Pancreas (tissue), 10 donors: ENCODE data around the gene TMCC3. TPM values are rescaled to one million over a fixed set of nuclear protein-coding genes. Genes with fewer than 3 reads are reported as not detected.
A peak's percentile ranks its signal among the peaks of the same experiment; 100 is the strongest.

Experiments used
- ATAC-seq, 4 donors: fragments of 200-7000 bp; cut with Tn5 transposase; one replicate each; pipeline versions ENCODE4 v1.8.0 to v1.9.1; 2020; ENCODE audit warnings: mild to moderate bottlenecking in 4 of 4, moderate library complexity in 4 of 4
- DNase-seq, 6 donors: peaks; one replicate each; pipeline ENCODE4 v3.0.0-alpha.2; 2020
- FAIRE-seq: peaks from 2 replicates; lab custom pipeline; 2012; peaks lifted over from hg19 to GRCh38; lab: Jason Lieb, UNC
- H3K27ac ChIP-seq, 4 donors: fragments of 200-600 bp; sonication (generic); 1 replicate in 3 of 4; 2 replicates in 1 of 4; pipeline versions ENCODE4 v1.5.0 to v1.8.0; 2020
- H3K27me3 ChIP-seq, 4 donors: fragments of 200-600 bp; one replicate each; pipeline ENCODE4 v1.8.0; 2021
- H3K36me3 ChIP-seq, 3 donors: fragments of 200-600 bp; sonication (generic) in 1 of 3; one replicate each; pipeline versions ENCODE4 v1.5.0 to v1.8.0; 2020 to 2021
- H3K4me1 ChIP-seq, 3 donors: fragments of 200-600 bp; one replicate each; pipeline ENCODE4 v1.8.0; 2021
- H3K4me3 ChIP-seq, 4 donors: fragments of 200-600 bp; sonication (generic) in 2 of 4; one replicate each; pipeline versions ENCODE4 v1.5.0 to v1.8.0; 2020 to 2021
- H3K9me3 ChIP-seq, 4 donors: fragments of 200-600 bp; one replicate each; pipeline ENCODE4 v1.8.0; 2021
- CTCF ChIP-seq, 4 donors: fragments of 200-600 bp; sonication (generic) in 3 of 4; IDR thresholded peaks; one replicate each; pipeline versions ENCODE4 v1.5.0 to v1.8.0; 2021; ENCODE audit warnings: antibody characterized with exemption in 4 of 4
- WGBS, 2 donors: extraction: QIAGEN DNeasy Blood & Tissue Kit; methylation state at CpG; one replicate each; pipeline ENCODE4 v1.1.7; 2013; 5-methylcytosine and 5-hydroxymethylcytosine counted together
- intact Hi-C, 3 donors: fragments of 100-400 bp; cut with DNase I; formaldehyde crosslinking; loops; one replicate each; pipeline versions ENCODE4 v1.11.1 to v1.14.2; 2022
- polyA plus RNA-seq, 2 donors: library from polyadenylated mRNA; stranded (reverse); fragments of 200-250 nt; gene quantifications; one replicate each; pipeline ENCODE4 v1.2.3, GENCODE V29; 2013
- total RNA-seq, 6 donors: library from RNA; stranded (reverse); fragmentation: NEBNext Ultra II Directional in 4 of 6; extraction: Animal tissue kit (Norgen Biotek cat#: 25700) in 4 of 6; gene quantifications; one replicate each; pipeline versions ENCODE4 v1.2.1 to v1.2.4, GENCODE V29; 2021 to 2023
- donor health status: healthy with polysubstance abuse.
- donor health status: DM: no; HTN: no; CAD: no; lungs with moderate emphysema.
- donor health status: DM: no; HTN: no; CAD: no.
- donor health status: control.
- donor health status: control.
- donor health status: Bipolar disorder and iron deficiency.
- donor health status: DM: yes; HTN: yes; CAD: no.
- donor health status: DM: no; HTN: no; CAD: no.
- donor health status: DM: no; HTN: no; CAD: no.
- donor health status: DM: yes; HTN: yes; CAD: no.

The TMCC3 gene
- total and polyA plus RNA-seq, 8 donors, result 1.0 to 6.9 (median 2.3) TPM

DNA sequence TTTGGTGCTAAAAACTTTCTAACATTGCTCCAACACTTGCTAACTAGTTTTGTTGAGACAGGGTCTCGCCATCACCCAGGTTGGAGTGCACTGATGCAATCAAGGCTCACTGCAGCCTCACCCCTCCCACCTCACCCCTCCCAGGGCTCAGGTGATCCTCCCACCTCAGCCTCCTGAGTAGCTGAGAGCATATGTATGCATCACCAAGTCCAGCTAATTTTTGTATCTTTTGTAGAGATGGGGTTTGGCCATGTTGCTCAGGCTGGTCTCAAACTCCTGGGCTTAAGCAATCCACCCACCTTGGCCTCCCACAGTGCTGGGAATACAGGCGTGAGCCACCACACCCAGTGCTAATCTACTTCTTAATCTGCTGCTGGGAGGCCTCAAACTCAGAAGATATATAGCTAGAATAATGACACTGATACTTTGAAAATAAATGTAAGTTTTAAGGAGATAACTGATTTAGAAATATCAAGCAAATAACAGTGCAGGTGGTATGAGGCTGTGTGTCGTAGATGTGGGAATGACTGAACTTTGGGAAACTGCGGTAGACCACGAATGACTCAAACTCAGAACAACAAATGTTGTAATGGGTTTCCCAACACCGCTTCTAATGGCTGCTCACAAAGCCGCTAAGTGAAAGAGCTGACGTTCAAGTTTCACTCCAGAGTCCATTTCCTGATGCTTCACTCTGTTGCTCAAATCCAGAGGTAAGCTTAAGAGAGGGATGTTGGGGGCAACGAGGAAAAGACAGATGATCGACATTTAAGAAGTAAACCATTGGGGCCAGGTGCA, 10.0 kb downstream of the TMCC3 start:
- H3K4me3 ChIP-seq, result no peak overlapping the region
- no peaks in the 10 kb centered on the region for H3K4me1 ChIP-seq
- ATAC-seq (peak in 2 of 4 donors; percentile 30 to 46), FAIRE-seq (no peak), DNase-seq (peak in 1 of 6 donors; percentile 27)
- WGBS, 2 donors, result 84 to 87% methylated on average over 10 of the region's 10 CpGs
- no peaks in the 10 kb centered on the region for H3K36me3 ChIP-seq
- no peaks in the 10 kb centered on the region for H3K9me3 ChIP-seq
- H3K27ac ChIP-seq, result no peak overlapping the region
- no peak for TF ChIP-seq CTCF (IDR thresholded peaks at IDR 0.05)
- intact Hi-C loops, result no loop called here
- no peaks in the 10 kb centered on the region for H3K27me3 ChIP-seq

- WGBS, 2 donors, result 85 to 96% methylated on average over 1 of the region's 1 CpG
- Histone ChIP-seq H3K27me3 (no peaks in the 10 kb centered on the region), H3K4me3 (no peak overlapping the region), H3K4me1 (no peaks in the 10 kb centered on the region), H3K27ac (no peak overlapping the region), H3K9me3 (no peaks in the 10 kb centered on the region), H3K36me3 (no peaks in the 10 kb centered on the region)
- intact Hi-C loops, result no loop called here
- no peak for TF ChIP-seq CTCF (IDR thresholded peaks at IDR 0.05)
- ATAC-seq (no peak), DNase-seq (no peak), FAIRE-seq (no peak)
Measured at GRCh38 chr12:94638521-94638920, 11.8 kb downstream of the TMCC3 start.

- Histone ChIP-seq H3K9me3 (no peaks in the 10 kb centered on the region), H3K36me3 (no peaks in the 10 kb centered on the region), H3K4me1 (no peaks in the 10 kb centered on the region), H3K4me3 (no peak overlapping the region), H3K27me3 (no peaks in the 10 kb centered on the region), H3K27ac (no peak overlapping the region)
- FAIRE-seq, result no peak
- intact Hi-C loops, result no loop called here
- 93 to 95% methylated on average over 4 of the region's 4 CpGs for WGBS, 2 donors
- no peak for DNase-seq
- TF ChIP-seq CTCF (IDR thresholded peaks at IDR 0.05), result no peak
- no peak for ATAC-seq
Measured at GRCh38 chr12:94637390-94638113, 12.8 kb downstream of the TMCC3 start.

DNA sequence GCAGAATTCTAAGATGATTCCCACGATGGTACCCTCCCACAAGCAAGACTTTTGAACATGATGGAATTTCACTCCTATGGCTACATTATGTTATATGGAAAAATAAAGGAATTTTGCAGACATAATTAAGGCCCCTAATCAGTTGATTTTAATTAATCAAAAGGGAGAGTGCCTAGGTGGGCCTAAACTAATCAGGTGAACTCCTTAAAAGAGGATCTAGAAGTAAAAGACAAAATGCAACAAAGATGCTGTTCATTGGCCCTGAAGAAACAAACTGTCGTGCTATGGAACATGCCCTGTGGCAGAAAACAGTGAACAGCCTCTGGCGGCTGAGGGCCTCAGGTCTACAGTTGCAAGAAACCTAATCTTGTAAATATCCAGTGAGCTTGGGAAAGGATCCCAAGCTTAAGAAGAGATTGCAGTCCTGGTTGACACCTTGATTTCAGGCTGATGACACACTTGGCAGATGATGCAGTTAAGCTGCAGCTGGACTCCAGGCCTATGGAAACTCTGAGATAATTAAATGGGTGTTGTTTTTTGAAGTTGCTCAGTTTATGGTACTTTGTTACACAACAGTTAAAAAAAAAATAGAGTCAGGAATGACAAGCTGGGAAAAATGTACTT, 13.8 kb downstream of the TMCC3 start:
- DNase-seq, result no peak
- H3K36me3 ChIP-seq, result no peaks in the 10 kb centered on the region
- ATAC-seq, result no peak
- intact Hi-C loops, result no loop called here
- no peaks in the 10 kb centered on the region for H3K27me3 ChIP-seq
- no peaks in the 10 kb centered on the region for H3K4me1 ChIP-seq
- H3K9me3 ChIP-seq, result no peaks in the 10 kb centered on the region
- FAIRE-seq, result no peak
- no peak overlapping the region for H3K27ac ChIP-seq
- 81 to 86% methylated on average over 3 of the region's 3 CpGs for WGBS, 2 donors
- no peak overlapping the region for H3K4me3 ChIP-seq
- no peak for TF ChIP-seq CTCF (IDR thresholded peaks at IDR 0.05)
